Measurements from ENCODE around the gene COPS8.

Gene COPS8

DNA sequence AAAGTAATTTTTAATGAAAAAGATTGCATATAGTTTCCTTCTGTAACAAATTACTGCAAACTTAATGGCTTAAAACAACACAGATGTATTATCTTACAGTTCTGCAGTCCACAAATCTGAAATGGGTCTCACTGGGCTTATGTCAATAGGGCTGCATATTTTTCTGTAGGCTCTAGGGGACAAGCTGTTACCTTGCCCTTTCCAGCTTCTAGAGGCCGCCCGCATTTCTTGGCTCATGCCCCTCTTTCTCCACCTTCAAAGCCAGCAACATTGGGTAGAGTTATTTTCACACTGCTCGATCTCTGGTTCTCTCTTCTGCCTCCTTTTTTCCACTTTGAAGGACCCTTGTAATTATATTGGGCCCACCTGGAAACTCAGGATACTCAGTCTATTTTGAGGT is 16.7 kb downstream of the COPS8 start:
- DNase-seq = no peak

DNA sequence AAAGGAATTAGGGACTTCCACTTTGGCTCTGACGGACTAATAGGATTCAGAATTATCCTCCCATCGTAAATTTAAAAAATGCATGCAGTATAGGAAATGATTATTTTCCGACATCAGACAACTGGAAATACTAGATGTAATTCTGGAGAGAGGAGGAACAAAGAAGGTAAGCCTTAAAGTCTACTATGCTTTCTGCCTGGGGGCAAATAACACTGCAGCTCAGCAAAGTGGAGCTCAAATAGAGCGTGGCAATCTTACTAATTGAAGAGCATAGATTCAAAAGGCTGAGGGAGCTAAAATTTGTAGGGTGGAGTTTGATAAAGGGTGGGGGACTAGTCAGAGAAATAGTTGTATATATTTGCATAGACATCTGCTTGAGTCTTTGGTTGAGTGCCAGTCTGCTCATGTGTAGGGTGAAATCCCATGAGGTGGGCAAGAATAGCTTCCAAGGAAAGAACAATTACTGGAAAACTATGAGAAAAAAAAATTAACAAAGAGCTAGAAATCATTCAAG is 23.8 kb downstream of the COPS8 start:
- no peak for DNase-seq

DNA sequence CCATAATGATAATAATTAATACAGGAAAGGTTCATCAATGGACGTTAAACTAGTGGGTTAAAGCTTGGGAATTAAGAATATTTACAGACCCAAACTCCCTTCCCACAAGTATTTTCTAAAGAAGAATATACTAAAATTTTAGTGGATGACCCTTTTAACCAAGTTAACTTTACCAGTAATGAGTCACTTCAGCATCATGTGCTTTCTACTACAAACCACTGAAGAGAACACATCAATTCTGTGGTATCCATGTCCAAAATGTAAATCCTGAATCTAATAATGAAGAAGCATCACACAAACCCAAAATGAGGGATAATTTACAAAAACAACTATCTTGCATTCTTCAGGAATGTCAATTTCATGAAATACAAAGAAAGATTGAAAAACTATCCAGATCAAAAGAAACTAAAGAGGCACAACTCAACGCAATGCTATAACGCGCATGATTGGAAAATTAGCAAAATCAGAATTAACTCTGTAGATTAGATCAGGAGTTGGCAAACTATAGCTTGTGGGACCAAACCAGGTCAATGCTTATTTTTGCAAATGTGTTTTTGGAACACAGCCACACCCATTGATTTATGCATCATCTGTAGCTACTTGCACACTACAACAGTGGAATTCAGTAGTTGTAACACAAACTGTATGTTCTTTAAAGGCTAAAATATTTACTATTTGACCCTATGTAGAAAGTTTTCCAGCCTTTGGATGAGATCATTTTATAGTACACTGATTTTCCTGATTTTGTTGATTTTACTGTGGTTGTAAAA is 27.5 kb downstream of the COPS8 start:
- DNase-seq = no peak

DNA sequence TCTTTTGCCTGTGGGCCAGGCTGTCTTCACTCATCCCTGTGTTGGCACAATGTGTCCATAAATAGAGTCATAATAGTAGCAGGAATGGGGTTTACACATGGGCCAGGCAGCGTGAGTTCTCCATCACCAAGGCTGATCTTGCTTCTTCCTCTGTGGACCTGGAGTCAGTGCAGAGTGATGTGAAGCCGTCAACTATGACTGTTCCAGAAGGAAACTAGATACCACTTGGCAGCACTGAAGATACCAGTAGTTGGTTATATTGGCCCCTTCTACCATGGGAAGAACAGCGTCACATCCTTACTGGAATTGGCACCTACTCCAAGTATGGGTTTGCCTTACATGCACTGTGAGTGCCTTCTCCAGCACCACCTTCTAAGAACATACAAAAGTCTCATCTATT is 30.2 kb downstream of the COPS8 start:
- DNase-seq = no peak

DNA sequence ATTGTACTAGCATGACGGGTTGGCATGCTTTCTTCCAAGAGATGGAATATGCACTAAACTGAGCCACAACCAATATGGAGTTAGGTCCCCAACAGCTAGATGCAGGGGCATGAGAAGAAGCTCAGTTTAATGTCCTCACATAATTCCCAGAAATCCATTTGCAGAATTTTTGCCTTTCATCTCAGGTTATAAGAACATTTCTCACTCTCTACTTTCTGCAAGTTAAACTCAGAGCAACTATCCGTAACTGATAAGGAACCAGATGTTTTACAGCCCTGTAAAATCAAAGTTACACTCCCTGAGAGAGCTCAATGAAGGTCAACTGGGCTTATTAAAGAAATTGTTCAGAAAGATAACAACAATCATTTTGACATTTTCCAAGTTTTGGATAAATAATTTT is 30.7 kb downstream of the COPS8 start:
- no peak for DNase-seq

DNA sequence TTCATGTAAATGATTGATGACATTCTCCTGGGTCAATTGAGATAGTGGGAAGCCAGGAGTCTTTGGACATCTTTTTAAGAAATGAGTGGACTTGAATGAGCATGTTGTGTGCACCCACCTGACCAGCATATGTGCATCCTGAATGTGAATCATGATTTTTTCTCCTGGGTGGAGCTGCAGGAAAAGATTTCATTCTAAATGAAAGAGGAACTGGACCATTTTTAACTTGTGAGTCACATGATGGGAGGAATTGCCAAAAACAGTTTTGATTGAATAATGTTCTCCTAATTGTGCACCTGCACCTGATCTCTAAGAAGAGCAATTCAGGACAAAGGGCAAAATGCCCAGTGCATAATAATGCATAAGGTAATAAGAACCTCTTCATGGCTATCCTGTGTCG is 32.3 kb downstream of the COPS8 start:
- DNase-seq = no peak

DNA sequence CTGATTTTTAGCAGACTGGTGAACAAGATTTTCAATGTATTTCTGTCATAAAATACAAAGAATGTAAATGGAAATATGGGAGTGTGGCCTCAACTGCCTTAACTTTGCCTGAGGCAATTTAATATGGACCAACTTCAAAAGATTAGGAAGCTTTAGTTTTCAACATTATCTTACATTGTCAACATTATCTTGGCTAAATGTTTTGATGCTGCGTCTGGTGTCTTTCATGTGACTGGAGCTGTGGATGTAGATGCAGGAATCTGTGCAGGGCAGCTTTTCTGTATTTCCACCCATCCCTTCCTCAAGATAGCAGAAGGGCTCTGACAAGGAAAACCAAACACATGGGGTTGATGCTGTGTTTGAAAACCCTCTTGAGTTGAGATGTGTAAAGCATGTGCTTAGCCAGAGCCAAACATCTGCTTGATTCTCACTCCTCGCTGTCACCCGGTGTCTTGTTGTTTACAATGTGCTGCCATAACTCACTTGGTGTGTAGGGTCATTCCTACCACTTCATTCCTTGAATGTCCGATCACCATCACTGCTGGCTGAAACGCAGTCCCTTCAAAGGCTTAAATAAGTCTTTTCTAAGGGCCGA is 33.0 kb downstream of the COPS8 start:
- DNase-seq = no peak

DNA sequence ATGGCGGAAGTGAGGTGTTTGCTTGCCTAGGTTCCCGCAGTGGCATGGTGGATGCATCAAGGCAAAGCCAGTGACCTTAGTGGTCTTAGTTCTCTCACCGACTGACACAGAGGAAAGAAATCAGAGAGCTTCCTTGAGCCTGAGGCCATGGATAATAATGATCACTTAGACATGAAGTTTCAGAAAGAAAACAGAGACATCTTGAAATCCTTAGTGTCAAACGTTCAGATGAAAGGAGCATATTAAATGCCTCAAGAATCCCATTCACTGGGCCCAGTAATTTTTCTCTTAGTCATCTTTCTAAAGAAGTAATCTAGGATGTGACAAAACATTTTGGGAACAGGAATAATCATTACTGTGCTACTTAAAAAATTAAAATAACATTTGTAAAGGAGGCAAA is 35.2 kb downstream of the COPS8 start:
- no peak for DNase-seq

DNA sequence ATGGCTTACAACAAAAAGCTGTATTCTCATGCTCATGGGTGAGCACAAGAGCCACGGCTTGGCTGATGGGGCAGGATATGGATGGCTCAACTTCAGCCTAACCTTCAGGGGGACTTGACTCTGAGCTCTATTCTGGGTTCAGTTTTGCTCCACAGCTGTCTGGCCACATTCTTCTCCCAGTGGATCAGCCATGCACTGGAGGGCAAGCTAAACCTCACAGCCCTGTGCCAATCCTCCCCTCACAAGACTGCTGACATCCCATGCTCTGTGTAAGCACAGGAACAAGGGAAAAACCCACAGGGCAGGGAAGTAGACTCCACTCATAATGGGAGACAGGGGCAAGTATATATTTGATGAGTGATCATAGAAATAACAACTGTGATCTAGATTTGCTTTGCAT is 35.6 kb downstream of the COPS8 start:
- no peak for DNase-seq

DNA sequence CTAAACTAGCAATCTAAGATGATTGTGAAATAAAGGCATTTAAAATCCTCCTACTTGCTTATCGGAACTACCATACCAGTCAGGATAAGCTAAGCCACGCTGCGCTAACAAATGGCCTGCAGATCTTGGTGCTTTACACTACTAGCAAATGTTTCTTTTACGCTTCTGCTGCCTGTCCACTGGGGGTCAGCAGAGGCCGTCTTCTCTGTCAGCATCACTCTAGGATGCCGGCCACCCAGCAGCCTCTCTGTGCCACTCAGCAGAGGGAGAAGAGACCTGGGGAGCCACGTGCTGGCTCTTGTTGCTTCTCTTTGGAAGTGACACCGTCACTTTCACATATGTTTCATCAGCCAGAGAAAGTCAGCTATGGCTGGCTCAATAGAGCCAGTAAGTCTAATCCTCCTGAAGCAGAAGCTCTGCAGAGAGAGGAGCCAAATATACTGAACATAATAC is 36.6 kb downstream of the COPS8 start:
- DNase-seq = peak; percentile 16 to 64

DNA sequence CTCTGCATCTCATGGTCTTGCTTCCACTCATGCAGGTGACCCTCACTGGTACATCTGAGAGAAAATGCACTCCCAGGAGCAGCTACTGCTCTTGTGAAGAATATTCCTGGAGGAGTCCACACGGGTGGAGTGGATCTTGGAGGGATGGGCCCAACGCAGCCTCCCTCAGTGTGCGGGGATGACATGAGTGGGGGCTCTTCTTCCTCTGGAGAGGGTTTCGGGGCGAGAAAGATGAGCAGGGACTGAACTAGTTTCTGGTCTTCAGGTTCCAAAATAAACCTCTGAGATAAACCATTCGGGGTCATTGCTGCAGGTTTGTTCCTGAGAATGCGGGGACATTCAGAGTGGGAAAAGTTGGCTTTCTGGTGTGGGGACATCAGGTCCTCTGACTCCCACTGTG is 39.1 kb downstream of the COPS8 start:
- DNase-seq = no peak

DNA sequence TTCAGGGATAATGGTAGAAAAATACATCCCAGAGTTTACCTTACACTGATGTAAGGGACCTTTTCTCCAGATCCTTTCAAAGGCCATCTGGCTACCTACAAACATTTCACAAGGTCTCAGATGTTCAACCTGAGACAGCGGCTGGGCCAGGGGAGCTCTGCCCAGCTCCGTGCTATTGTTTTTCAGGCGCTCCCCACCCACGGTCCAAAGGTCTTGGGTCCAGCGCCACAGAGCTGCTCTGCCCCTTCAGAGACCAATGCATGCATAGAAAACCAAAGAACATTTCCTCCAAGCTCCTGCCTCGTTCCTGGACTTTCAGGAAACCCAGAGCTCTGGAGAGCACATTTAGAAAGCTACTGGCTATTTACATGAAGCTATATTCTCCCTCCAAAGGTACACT is 40.3 kb downstream of the COPS8 start:
- no peak for DNase-seq

DNA sequence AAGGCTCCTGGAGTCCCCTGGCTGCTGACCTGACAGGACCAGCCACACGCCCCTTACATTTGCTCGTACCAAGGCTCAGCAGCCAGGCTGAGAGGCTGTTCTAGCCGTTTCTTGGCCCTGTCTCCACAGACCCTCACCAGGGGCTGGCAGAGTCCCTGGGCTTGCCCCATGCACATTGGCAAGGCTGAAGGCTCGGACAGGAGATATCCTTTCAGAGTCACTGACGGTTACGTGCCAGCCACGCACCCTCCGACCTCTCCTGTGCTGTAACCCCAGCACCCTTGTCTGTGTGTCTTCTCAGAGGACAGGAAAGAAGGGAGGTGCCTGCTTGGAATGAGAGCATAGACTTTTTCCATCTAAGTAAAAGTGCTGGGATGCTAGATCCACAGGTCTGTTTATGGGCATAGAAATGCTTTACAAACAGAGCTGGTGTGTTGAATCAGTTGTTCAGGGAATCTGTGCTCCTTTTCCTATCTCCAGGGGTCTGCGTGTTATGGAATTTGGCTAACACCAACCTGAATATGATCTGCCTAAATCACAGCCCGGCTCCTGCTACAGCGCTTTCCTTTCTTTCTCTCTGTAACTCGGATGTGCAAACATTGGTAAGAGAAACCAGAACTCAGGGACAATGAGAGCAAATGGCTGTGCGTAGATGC is 41.0 kb downstream of the COPS8 start:
- DNase-seq = no peak

DNA sequence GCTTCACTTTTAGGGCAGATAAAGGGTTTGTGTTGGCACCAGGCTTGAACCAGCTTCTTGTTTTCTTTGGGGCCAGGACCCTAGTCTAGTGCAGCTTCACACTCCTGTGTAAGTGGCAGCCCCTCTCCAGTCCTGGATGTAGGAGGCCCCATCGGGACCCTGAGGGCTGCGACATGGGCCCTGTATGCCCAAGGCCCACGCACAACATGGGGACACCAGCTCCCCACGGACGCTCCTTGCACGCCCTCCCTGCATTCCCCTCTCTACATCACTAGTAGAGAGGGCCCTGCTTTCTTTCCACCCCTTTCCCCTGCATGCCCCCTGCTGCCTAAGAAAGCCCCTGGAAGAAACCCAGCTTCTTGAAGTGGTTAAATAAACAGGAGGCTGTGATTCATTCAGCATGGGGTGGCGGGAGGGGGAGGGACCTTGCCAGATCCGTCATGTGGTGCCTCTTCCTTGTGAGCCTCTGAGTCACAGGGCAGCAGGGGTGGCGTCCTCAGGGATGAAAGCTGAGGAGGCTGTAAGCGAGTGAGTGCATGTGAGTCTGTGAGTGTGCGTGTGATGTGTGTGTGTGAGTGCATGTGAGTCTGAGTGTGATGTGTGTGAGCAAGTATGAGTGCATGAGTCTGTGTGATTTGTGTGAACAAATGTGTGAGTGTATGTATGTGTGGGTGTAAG is 42.5 kb downstream of the COPS8 start:
- DNase-seq = peak in 1 of 2 experiments; percentile 53

DNA sequence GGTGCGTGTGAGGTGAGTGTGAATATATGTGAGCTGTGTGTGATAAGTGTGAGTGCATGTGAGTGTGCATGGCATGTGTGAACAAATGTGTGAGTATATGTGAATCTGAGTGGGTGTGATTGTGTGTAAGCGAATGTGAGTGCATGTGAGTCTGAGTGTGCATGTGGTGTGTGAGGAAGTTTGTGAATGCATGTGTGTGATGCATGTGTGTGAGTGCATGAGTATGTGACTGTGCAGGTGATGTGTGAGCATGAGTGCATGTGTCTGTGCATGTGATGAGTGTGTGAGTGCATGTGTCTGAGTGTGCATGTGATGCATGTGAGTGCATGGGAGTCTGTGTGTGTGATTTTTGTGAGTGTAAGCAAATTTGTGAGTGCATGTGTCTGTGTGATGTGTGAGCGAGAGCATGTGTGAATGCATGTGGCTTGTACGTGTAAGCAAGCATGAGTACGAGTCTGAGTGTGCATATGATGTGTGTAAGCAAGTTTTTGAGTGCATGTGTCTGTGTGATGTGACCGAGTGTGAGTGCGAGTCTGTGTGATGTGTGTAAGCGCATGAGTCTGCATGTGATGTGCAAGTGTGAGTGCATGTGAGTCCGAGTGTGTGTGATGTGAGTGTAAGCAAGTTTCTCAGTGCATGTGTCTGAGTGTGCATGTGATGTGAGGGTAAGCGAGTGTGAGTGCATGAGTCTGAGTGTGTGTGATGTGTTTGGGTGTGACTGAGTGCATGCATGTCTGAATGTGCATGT is 43.3 kb downstream of the COPS8 start:
- DNase-seq = no peak

DNA sequence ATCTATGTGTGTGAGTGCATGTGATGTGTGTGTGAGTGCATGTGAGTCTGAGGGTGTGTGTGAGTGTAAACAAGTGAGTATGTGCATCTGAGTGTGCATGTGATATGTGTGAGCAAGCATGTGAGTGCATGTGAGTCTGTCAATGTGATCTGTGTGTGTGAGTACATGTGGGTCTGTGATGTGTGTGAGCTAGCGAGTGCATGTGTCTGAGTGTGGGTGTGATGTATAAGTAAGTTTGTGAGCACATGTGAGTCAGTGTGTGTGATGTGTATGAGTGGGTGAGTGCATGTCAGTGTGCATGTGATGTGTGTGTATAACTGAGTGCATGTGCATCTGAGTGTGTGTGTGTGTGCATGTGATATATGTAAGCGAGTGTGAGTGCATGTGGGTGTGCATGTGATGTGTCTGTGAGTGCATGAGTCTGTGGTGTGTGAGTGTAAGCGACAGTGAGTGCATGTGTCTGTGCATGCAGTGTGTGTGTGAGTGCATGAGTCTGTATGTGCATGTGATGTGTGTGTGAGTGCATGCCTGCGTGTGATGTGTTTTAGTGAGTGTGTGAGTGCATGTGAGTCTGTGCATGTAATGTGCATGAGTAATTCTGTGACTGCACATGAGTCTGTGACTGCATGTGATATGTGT is 44.1 kb downstream of the COPS8 start:
- no peak for DNase-seq

DNA sequence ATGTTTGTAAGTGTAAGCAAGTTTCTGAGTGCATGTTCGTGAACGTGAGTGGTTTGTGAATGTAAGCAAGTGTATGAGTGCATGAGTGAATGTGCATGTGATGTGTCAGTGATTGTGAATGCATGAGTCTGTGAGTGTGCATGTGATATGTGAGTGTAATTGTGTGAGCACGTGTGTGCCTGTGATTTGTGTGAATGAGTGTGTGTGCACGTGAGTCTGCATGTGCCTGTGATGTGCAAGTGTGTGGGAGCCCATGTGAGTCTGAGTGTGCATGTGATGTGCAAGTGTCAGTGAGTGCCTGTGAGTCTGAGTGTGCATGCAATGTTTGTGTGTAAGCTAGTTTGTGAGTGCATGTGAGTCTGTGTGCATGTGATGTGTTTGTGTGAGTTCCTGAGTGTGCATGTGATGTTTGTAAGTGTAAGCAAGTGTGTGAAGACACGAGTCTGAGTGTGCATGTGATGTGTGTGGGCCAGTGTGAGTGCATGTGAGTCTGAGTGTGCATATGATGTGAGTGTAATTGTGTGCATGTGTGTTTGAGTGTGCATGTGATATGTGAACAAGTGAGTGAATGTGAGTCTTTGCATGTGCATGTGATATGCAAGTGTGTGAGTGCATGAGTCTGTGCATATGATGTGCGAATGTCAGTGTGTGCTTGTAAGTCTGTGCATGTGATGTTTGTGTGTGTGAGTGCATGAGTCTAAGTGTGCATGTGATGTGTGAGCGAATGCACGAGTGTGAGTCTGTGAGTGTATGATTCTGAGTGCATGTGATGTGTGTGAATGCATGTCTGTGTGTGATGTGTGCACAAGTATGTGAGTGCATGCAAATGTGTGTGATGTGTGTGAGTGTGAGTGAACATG is 45.1 kb downstream of the COPS8 start:
- no peak for DNase-seq

DNA sequence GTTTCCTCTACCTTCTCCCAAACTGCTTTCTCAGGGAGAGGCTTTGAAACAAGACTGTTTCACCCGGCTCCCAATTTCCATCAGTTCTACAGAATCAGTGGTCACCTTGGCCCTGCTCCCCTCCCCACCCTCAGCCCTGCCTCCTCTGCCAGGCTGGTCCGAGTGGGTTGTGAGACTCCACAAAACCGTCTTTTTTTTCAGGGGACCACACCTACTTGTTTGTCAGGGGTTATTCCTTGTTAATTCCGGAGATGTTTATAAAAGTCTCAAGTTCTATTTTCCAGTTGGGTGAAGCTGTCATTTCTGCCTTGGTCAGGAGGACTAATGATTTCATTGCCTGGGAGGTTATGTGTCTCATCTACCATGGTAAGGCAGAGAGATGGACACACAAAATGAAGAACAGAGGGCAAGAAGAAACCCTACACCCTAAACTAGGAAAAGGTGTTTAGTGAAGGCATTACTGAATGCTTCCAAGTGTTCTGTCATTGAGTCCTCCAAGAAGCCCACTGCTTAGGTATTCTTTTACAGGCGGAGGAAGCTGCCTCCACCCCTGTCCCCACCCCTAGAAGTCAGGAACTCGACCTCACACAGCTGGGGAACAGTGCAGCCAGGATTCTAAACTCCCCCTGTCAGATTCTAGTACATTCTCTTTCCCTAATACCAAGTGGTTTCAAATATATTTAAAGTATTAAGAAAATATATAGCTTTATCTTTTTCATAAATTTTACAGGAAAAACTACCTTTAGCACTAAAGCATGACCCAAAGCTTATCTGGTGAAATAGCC is 46.3 kb downstream of the COPS8 start:
- DNase-seq = no peak

DNA sequence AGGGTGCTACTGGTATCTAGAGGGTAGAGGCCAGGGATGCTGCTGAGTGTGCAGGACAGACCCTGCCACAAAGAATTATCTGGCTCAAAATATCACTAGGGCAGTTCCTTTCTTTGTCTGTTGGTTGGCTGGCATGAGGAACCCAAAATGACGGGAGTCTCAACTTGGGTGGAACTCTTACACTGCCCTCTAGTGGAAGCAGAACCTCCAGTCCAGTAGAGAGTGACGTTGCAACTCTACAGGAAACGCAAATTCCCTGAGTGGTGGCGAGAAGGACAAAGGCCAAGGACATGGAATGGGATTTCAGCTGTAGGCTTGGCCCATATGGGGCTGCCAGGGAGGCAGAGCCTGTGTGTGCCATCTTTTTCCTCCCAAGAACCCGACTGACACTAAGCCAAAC is 47.1 kb downstream of the COPS8 start:
- peak in 1 of 2 experiments; percentile 10 for DNase-seq
